ENCODE results near the gene LRSAM1.

The LRSAM1 gene

DNA sequence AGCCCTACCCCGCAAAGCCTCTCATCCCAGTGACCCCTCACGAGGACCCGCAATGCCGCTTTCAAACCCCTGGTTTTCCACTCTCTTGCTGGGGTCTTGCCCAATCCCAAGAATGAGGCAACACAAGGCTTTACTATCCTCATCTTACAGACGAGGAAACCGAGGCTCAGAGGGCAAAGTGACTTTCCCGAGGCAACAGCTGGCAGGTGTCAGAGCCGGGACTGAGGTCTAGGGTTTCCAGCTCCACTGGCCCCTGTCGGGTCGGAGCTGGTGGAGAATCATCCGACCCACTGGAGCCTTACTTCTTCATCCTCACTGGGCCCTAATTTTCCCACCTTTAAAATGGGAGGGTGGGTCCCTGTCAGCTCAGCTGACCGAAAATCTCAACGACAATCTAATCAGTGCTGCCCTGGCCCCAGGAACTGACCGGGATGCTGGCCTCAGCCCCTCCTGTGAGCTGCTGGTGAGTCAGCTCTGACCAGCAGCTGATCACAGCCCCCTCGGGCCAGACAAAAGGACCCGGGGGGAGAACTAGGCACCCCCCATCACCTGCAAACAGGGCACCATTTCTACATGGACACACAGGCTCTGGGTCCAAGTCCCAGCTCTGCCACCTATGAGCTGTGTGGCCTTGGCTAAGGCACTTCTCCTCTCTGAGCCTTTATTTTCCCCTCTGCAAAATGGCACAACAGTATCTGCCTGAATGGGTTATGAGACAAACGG is 88.1 kb downstream of the LRSAM1 start:
- TF ChIP-seq TAF1 (IDR thresholded peaks at IDR 0.05; ENCODE audit: borderline replicate concordance, insufficient read depth, low read length) (no peak), POLR2AphosphoS5 (IDR thresholded peaks at IDR 0.05; ENCODE audit: low read depth, low read length) (no peak), FOXP2 (optimal IDR thresholded peaks at IDR 0.05; ENCODE audit: borderline replicate concordance, extremely low read depth, extremely low read length, insufficient read depth) (no peak), SIN3A (IDR thresholded peaks at IDR 0.05; ENCODE audit: borderline replicate concordance, insufficient read depth, low read length) (no peak)
- TF ChIP-seq, protein P1, sequence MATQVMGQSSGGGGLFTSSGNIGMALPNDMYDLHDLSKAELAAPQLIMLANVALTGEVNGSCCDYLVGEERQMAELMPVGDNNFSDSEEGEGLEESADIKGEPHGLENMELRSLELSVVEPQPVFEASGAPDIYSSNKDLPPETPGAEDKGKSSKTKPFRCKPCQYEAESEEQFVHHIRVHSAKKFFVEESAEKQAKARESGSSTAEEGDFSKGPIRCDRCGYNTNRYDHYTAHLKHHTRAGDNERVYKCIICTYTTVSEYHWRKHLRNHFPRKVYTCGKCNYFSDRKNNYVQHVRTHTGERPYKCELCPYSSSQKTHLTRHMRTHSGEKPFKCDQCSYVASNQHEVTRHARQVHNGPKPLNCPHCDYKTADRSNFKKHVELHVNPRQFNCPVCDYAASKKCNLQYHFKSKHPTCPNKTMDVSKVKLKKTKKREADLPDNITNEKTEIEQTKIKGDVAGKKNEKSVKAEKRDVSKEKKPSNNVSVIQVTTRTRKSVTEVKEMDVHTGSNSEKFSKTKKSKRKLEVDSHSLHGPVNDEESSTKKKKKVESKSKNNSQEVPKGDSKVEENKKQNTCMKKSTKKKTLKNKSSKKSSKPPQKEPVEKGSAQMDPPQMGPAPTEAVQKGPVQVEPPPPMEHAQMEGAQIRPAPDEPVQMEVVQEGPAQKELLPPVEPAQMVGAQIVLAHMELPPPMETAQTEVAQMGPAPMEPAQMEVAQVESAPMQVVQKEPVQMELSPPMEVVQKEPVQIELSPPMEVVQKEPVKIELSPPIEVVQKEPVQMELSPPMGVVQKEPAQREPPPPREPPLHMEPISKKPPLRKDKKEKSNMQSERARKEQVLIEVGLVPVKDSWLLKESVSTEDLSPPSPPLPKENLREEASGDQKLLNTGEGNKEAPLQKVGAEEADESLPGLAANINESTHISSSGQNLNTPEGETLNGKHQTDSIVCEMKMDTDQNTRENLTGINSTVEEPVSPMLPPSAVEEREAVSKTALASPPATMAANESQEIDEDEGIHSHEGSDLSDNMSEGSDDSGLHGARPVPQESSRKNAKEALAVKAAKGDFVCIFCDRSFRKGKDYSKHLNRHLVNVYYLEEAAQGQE (IDR thresholded peaks at IDR 0.05; ENCODE audit: insufficient read depth in 1 of 2, low read depth in 2 of 2, low read length in 2 of 2): no peak

- TF ChIP-seq TAF1 (IDR thresholded peaks at IDR 0.05; ENCODE audit: borderline replicate concordance, insufficient read depth, low read length) (no peak), POLR2AphosphoS5 (IDR thresholded peaks at IDR 0.05; ENCODE audit: low read depth, low read length) (no peak)
These were observed 88.8 kb downstream of the LRSAM1 start for GRCh38 chr9:127539982-127540663.

DNA sequence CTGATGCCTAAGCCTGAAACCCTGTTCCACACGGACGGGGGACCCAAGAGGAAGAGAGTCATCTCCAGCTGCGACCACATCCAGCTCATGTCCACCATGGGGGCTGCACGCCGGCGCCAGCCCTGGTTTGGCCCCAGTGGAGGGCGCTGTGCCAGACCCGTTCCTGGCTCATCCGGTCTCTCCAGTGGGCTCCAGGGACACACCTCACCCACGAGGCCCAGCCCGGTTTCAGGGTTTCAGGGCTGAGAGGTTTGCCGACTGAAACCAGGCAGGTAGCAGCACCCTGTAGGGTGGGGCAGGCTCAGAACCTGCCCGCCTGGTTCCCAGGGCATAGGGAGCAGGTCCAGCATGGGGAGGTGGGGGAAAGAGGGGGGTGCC is 89.3 kb downstream of the LRSAM1 start:
- TF ChIP-seq POLR2AphosphoS5 (IDR thresholded peaks at IDR 0.05; ENCODE audit: low read depth, low read length) (no peak), TAF1 (IDR thresholded peaks at IDR 0.05; ENCODE audit: borderline replicate concordance, insufficient read depth, low read length) (no peak), SIN3A (IDR thresholded peaks at IDR 0.05; ENCODE audit: borderline replicate concordance, insufficient read depth, low read length) (no peak)
- TF ChIP-seq, protein P1 (IDR thresholded peaks at IDR 0.05; ENCODE audit: insufficient read depth in 1 of 2, low read depth in 2 of 2, low read length in 2 of 2): no peak

GRCh38 chr9:127541176-127541575 is 89.9 kb downstream of the LRSAM1 start:
- TF ChIP-seq, protein P1 (IDR thresholded peaks at IDR 0.05; ENCODE audit: insufficient read depth in 1 of 2, low read depth in 2 of 2, low read length in 2 of 2): no peak
- TF ChIP-seq FOXP2 (optimal IDR thresholded peaks at IDR 0.05; ENCODE audit: borderline replicate concordance, extremely low read depth, extremely low read length, insufficient read depth) (no peak), SIN3A (IDR thresholded peaks at IDR 0.05; ENCODE audit: borderline replicate concordance, insufficient read depth, low read length) (no peak), TAF1 (IDR thresholded peaks at IDR 0.05; ENCODE audit: borderline replicate concordance, insufficient read depth, low read length) (no peak), POLR2AphosphoS5 (IDR thresholded peaks at IDR 0.05; ENCODE audit: low read depth, low read length) (no peak)

- TF ChIP-seq TAF1 (IDR thresholded peaks at IDR 0.05; ENCODE audit: borderline replicate concordance, insufficient read depth, low read length) (no peak), POLR2AphosphoS5 (IDR thresholded peaks at IDR 0.05; ENCODE audit: low read depth, low read length) (no peak), FOXP2 (optimal IDR thresholded peaks at IDR 0.05; ENCODE audit: borderline replicate concordance, extremely low read depth, extremely low read length, insufficient read depth) (no peak), SIN3A (IDR thresholded peaks at IDR 0.05; ENCODE audit: borderline replicate concordance, insufficient read depth, low read length) (no peak)
- TF ChIP-seq, protein P1 (IDR thresholded peaks at IDR 0.05; ENCODE audit: insufficient read depth in 1 of 2, low read depth in 2 of 2, low read length in 2 of 2): no peak
These were observed 90.6 kb downstream of the LRSAM1 start for GRCh38 chr9:127541865-127542264.
